Cardiac fibroblast (primary cell): ENCODE data around the gene TENT5A.

Experiments used
- DNase-seq, 2 donors: peaks; one replicate each; pipeline versions ENCODE4 v3.0.0 to v3.0.0-alpha.2; 2010; ENCODE audit warnings: low read depth in 2 of 2
- H3K4me3 ChIP-seq, 2 donors: replicated peaks in 1 of 2; 1 replicate in 1 of 2; 2 replicates in 1 of 2; pipeline ENCODE4 v1.5.1; 2011; ENCODE audit warnings: low read depth in 2 of 2, low read length in 2 of 2, mild to moderate bottlenecking in 2 of 2, moderate library complexity in 1 of 2
- TF ChIP-seq, protein P1 (sequence below): IDR thresholded peaks from one replicate; pipeline ENCODE4 v1.5.1; 2011; ENCODE audit warnings: low read depth, mild to moderate bottlenecking, low read length, inconsistent platforms

Gene TENT5A

DNA sequence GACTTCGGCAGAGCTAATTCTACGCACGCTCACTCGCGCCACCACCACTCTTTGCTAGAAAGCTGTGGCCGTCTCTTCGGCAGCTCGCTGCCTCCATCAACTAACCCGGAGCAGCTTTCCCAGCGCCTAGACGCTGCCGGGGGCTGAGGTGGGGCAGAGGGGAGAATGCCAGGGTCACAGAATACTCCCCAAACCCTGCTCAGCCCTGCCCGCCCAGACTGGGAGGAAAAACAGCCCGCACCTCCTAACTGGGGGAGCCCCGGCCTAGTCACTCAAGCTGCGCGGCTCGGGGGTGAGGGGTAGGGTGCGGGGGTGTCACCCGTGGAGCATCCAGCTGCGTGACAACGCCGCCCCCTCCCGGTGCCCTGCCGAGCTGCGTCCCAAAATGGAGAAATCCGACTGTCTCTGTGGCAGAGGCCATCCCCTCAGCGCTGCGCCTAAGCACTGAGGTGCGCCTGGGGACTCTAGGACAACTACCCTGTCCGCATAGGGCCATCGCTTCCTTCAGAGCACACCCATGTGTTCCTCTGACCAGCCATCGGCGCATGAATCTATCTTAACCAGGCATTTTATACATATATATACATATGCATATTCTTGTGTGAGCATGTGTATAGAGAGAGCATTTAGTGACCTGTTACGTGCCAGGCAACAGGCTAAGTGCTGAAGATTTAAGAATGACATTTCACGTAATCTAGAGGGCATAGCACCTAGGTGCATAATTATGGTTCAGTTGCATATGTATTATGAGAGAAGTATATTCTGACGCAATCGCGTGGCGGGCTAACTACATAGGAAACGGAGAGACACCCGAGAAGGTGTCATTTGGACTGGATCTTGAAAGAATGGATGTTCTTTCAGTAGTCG lies 1.5 kb upstream of the TENT5A start:
- peak; percentile 69 to 74 for DNase-seq
- TF ChIP-seq, protein P1, sequence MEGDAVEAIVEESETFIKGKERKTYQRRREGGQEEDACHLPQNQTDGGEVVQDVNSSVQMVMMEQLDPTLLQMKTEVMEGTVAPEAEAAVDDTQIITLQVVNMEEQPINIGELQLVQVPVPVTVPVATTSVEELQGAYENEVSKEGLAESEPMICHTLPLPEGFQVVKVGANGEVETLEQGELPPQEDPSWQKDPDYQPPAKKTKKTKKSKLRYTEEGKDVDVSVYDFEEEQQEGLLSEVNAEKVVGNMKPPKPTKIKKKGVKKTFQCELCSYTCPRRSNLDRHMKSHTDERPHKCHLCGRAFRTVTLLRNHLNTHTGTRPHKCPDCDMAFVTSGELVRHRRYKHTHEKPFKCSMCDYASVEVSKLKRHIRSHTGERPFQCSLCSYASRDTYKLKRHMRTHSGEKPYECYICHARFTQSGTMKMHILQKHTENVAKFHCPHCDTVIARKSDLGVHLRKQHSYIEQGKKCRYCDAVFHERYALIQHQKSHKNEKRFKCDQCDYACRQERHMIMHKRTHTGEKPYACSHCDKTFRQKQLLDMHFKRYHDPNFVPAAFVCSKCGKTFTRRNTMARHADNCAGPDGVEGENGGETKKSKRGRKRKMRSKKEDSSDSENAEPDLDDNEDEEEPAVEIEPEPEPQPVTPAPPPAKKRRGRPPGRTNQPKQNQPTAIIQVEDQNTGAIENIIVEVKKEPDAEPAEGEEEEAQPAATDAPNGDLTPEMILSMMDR: peak; percentile 82
- peak overlapping the region; percentile 54 to 89 for H3K4me3 ChIP-seq

DNA sequence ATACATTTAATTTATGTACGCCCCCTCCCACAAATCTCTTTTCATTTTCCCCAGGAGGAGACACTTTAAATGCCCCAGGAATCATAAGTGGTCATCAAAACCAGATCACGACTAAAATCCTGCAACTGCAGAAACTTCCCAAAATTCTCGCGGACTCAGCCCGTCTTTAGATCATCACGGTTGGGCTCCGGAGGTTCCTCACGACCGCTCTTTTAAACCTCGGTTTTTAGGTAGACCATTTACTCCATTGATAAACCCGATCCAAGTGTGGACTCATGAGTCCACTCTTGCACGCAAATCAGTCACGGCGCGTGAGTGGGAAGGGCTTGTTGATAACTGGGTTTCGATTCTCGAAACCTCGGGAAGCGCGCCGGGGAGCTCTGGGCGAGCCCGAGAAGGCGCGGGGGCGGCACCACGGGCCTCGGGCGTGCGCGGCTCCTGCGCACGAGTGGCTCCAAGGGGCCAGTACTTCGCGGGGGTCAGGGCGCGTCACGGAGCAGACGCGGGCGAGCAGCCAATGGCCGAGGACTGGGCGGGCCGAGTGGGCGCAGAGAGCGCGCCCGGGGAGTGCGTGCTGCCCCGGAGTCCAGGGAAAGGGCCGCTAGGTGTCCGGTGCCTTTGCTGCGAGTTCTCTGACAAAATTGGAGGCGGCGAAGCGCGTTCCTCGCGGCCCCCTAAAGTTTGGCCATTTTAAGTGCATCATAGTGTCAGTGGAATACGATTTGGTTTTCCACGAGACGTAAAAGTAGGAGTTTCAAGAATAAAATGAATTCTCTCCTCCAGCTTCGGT lies 635 bp upstream of the TENT5A start:
- TF ChIP-seq, protein P1: peak; percentile 23
- peak overlapping the region; percentile 89 to 95 for H3K4me3 ChIP-seq
- peak; percentile 89 to 97 for DNase-seq

GRCh38 chr6:81751388-81752083 lies 945 bp downstream of the TENT5A start:
- DNase-seq: peak; percentile 57 to 58
- peak overlapping the region; percentile 89 to 95 for H3K4me3 ChIP-seq
- TF ChIP-seq, protein P1: no peak

- peak overlapping the region; percentile 89 to 95 for H3K4me3 ChIP-seq
- peak; percentile 25 to 49 for DNase-seq
- TF ChIP-seq, protein P1: no peak
These were observed 1.6 kb downstream of the TENT5A start for GRCh38 chr6:81750681-81751387.

GRCh38 chr6:81750200-81750599 lies 2.3 kb downstream of the TENT5A start:
- H3K4me3 ChIP-seq: peak overlapping the region; percentile 89 to 95
- DNase-seq: no peak
- TF ChIP-seq, protein P1: no peak

DNA sequence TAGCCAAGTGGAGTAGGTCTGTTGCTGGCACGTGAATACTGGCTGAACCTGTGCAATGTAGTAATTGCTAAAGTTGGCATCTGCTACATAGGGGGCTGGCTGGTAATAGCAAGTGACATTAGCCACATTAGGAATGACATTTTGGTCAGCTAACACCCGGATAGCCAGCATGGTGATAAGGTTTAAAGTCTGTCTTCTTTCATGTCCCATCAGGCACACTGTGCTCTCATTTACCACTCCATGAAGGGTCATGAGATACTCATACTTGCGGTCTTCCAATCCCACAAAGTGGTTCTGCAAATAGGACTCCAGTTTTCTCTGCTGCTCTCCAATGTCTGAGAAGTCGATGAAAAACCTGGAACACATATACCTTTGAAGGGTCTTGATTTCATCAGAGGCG lies 2.8 kb downstream of the TENT5A start:
- peak overlapping the region; percentile 89 to 95 for H3K4me3 ChIP-seq
- peak in 1 of 2 donors; percentile 54 for DNase-seq
- TF ChIP-seq, protein P1: no peak
